K562 treated with DMSO at 1 percent for 24 hours (cell line): ENCODE data around the gene BNIP5. TPM values are rescaled to one million over a fixed set of nuclear protein-coding genes. Genes with fewer than 3 reads are reported as not detected.

ENCODE experiments used
- total RNA-seq: library from RNA; unstranded; fragments of 300-600 nt; gene quantifications from 2 replicates; pipeline ENCODE4 v1.2.3, GENCODE V29; 2022; ENCODE audit warnings: low read depth; ENCODE audit not compliant: insufficient read depth

BNIP5 gene, protein sequence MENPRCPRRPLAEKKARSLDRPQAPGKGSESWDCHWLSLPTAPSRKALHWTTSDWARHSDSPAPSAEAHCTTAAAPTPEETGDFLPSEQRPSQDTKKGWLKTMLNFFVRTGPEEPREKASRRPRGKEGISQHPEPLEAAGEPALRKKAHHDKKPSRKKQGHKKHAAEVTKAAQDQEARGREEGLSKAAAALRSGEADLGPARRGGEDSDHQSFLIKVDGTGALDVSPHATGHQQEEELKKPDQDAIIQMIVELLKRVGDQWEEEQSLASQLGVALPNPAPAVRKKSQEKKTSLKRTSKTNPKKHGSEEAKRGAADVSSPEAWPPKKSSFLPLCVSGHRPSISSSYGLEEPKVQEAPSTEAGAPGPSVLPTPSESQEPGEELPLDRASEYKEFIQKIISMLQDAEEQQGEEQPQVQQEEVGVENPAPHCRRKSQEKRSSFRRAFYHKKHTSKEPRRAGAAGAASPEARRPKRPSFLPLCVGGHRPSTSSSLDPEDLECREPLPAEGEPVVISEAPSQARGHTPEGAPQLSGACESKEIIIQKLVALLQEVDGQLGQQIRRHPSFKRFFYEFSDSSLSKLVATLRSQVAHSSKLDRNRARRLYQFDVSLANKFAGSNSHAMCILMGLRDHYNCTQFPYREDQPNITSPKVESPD
- not detected in 2 replicates for total RNA-seq

GRCh38 chr6:36336779-36337241, at the start of gene BNIP5:
Gene BNIP5, minus strand, starts transcription at chr6:36336888. Its CDS starts 6,198 bp downstream, at chr6:36330690.

GRCh38 chr6:36269834-36270705, 66.6 kb downstream of the BNIP5 start, which contains the start of gene PNPLA1:
Gene PNPLA1, plus strand, starts transcription at chr6:36270060. Its CDS starts 400 bp downstream, at chr6:36270460.

Other genes with a start within 250 kb of the BNIP5 start
- gene MAPK13, start 206.4 kb downstream of the BNIP5 start, total RNA-seq, result 1.3 and 1.9 TPM in 2 replicates
- gene BRPF3, start 140.1 kb downstream of the BNIP5 start, total RNA-seq, result 29.8 and 30.8 TPM in 2 replicates
- 0.58 and 0.80 TPM in 2 replicates for gene PNPLA1, start 66.8 kb downstream of the BNIP5 start, total RNA-seq
- 1.4 TPM in 1 of 2 replicates, not detected in the other for gene ETV7, start 50.8 kb upstream of the BNIP5 start, total RNA-seq
- gene PXT1, start 106.0 kb upstream of the BNIP5 start, total RNA-seq, result not detected in 2 replicates
- gene KCTD20, start 106.1 kb upstream of the BNIP5 start, total RNA-seq, result 44.4 and 49.5 TPM in 2 replicates
- gene STK38, start 210.6 kb upstream of the BNIP5 start, total RNA-seq, result 18.6 and 21.5 TPM in 2 replicates